Mononuclear cell (primary cell): Measurements from ENCODE around the gene RBM18. TPM values are rescaled to one million over a fixed set of nuclear protein-coding genes. Genes with fewer than 3 reads are reported as not detected.

ENCODE experiments used
- H3K27me3 ChIP-seq: 2 replicates; pipeline ENCODE4 v1.6.0; 2011; ENCODE audit warnings: low read length, control low read depth; ENCODE audit not compliant: insufficient read depth
- H3K4me1 ChIP-seq: 2 replicates; pipeline ENCODE4 v1.5.1; 2011; ENCODE audit warnings: mild to moderate bottlenecking, low read length, control low read depth; ENCODE audit not compliant: insufficient read depth
- H3K4me3 ChIP-seq: 2 replicates; pipeline ENCODE4 v1.5.1; 2011; ENCODE audit warnings: mild to moderate bottlenecking, low read length, moderate library complexity
- H3K9me3 ChIP-seq: 2 replicates; pipeline ENCODE4 v1.5.1; 2011; ENCODE audit warnings: low read depth, mild to moderate bottlenecking, control low read depth, low read length
- total RNA-seq: library from RNA; depleted of rRNA; stranded (reverse); fragments of >200 nt; gene quantifications from one replicate; pipeline ENCODE4 v1.2.3, GENCODE V29; 2012

Gene RBM18
- total RNA-seq, 1 donor: 23.2 TPM

- no peaks in the 10 kb centered on the region for H3K9me3 ChIP-seq
- no peak overlapping the region for H3K4me3 ChIP-seq
- H3K27me3 ChIP-seq: peaks cover 72% of the 10 kb centered on the region
- H3K4me1 ChIP-seq: peaks cover 19% of the 10 kb centered on the region
Measured at GRCh38 chr9:122219856-122220672, 44.6 kb downstream of the RBM18 start.

- no peak overlapping the region for H3K4me3 ChIP-seq
- peaks cover 19% of the 10 kb centered on the region for H3K4me1 ChIP-seq
- H3K27me3 ChIP-seq: peaks cover 81% of the 10 kb centered on the region
- H3K9me3 ChIP-seq: no peaks in the 10 kb centered on the region
Measured at GRCh38 chr9:122218935-122219855, 45.4 kb downstream of the RBM18 start.

- Histone ChIP-seq H3K27me3 (peaks cover 86% of the 10 kb centered on the region), H3K9me3 (no peaks in the 10 kb centered on the region), H3K4me3 (no peak overlapping the region), H3K4me1 (peaks cover 23% of the 10 kb centered on the region)
Measured at GRCh38 chr9:122218071-122218934, 46.3 kb downstream of the RBM18 start.

GRCh38 chr9:122217640-122218039 is 47.0 kb downstream of the RBM18 start:
- Histone ChIP-seq H3K4me1 (peaks cover 28% of the 10 kb centered on the region), H3K9me3 (no peaks in the 10 kb centered on the region), H3K4me3 (no peak overlapping the region), H3K27me3 (peaks cover 92% of the 10 kb centered on the region)

GRCh38 chr9:122216798-122217418 is 47.7 kb downstream of the RBM18 start:
- Histone ChIP-seq H3K9me3 (no peaks in the 10 kb centered on the region), H3K27me3 (peaks cover 90% of the 10 kb centered on the region), H3K4me3 (no peak overlapping the region), H3K4me1 (peaks cover 28% of the 10 kb centered on the region)

GRCh38 chr9:122216138-122216797 is 48.4 kb downstream of the RBM18 start:
- Histone ChIP-seq H3K4me3 (no peak overlapping the region), H3K9me3 (no peaks in the 10 kb centered on the region), H3K27me3 (peaks cover 89% of the 10 kb centered on the region), H3K4me1 (peaks cover 28% of the 10 kb centered on the region)

- Histone ChIP-seq H3K4me1 (peaks cover 28% of the 10 kb centered on the region), H3K9me3 (no peaks in the 10 kb centered on the region), H3K27me3 (peaks cover 86% of the 10 kb centered on the region)
Measured at GRCh38 chr9:122215663-122216062, 49.0 kb downstream of the RBM18 start.

GRCh38 chr9:122214507-122214906 is 50.1 kb downstream of the RBM18 start:
- Histone ChIP-seq H3K9me3 (no peaks in the 10 kb centered on the region), H3K27me3 (peaks cover 75% of the 10 kb centered on the region), H3K4me1 (peaks cover 23% of the 10 kb centered on the region), H3K4me3 (no peak overlapping the region)

More at GRCh38 chr9:122215663-122216062, 49.0 kb downstream of the RBM18 start:
- no peak overlapping the region for H3K4me3 ChIP-seq

- peaks cover 68% of the 10 kb centered on the region for H3K27me3 ChIP-seq
- H3K9me3 ChIP-seq: no peaks in the 10 kb centered on the region
- H3K4me1 ChIP-seq: peaks cover 16% of the 10 kb centered on the region
- peak overlapping the region; percentile 6 for H3K4me3 ChIP-seq
Measured at GRCh38 chr9:122213589-122214413, 50.8 kb downstream of the RBM18 start.

GRCh38 chr9:122213102-122213588 is 51.5 kb downstream of the RBM18 start:
- no peak overlapping the region for H3K4me3 ChIP-seq
- no peaks in the 10 kb centered on the region for H3K9me3 ChIP-seq
- H3K27me3 ChIP-seq: peaks cover 61% of the 10 kb centered on the region
- peaks cover 10% of the 10 kb centered on the region for H3K4me1 ChIP-seq

GRCh38 chr9:122212473-122213004 is 52.1 kb downstream of the RBM18 start:
- Histone ChIP-seq H3K4me1 (peaks cover 9% of the 10 kb centered on the region), H3K4me3 (no peak overlapping the region), H3K9me3 (no peaks in the 10 kb centered on the region), H3K27me3 (peaks cover 55% of the 10 kb centered on the region)

GRCh38 chr9:122209451-122209850 is 55.2 kb downstream of the RBM18 start:
- Histone ChIP-seq H3K27me3 (peaks cover 29% of the 10 kb centered on the region), H3K4me1 (peaks cover 9% of the 10 kb centered on the region), H3K4me3 (no peak overlapping the region), H3K9me3 (no peaks in the 10 kb centered on the region)

- Histone ChIP-seq H3K4me3 (no peak overlapping the region), H3K9me3 (no peaks in the 10 kb centered on the region), H3K4me1 (no peaks in the 10 kb centered on the region), H3K27me3 (peaks cover 11% of the 10 kb centered on the region)
Measured at GRCh38 chr9:122207096-122207495, 57.5 kb downstream of the RBM18 start.
